Measurements from ENCODE around the gene MCF2. TPM values are rescaled to one million over a fixed set of nuclear protein-coding genes. Genes with fewer than 3 reads are reported as not detected.

Gene MCF2
- total RNA-seq, 1 donor from 2014 or later: 0.27 TPM

DNA sequence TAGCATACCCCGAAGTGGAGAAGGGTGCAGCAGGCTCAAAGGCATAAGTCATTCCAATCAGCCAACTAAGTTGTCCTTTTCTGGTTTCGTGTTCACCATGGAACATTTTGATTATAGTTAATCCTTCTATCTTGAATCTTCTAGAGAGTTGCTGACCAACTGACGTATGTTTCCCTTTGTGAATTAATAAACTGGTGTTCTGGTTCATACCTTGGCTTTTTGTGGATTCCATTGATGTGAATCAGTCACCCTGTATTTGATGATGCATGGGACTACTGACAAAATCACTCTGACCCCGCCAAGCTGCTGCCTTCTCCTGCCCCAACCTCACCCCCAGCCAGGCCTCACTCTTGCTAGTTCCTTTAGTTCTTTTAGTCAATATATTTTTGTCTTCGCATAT is 144.7 kb downstream of the MCF2 start:
- H3K27me3 ChIP-seq (ENCODE audit: insufficient read depth, low read length): no peaks in the 10 kb centered on the region
- FAIRE-seq (no peak), DNase-seq (ENCODE audit: low read depth) (peak; percentile 63)
- no peaks in the 10 kb centered on the region for H3K79me2 ChIP-seq (ENCODE audit: insufficient read depth, low read length)
- H2AFZ ChIP-seq (ENCODE audit: low read depth, low read length): no peak overlapping the region
- no peak overlapping the region for H3K4me2 ChIP-seq (ENCODE audit: low read length)
- Mint-ChIP-seq H3K9me3 (ENCODE audit: unreplicated experiment) (no peaks in the 10 kb centered on the region), H3K27ac (ENCODE audit: unreplicated experiment) (no peak overlapping the region), H3K36me3 (ENCODE audit: low read depth, unreplicated experiment) (no peaks in the 10 kb centered on the region), H3K27me3 (ENCODE audit: low read depth, unreplicated experiment) (no peaks in the 10 kb centered on the region), H3K4me3 (ENCODE audit: unreplicated experiment) (no peak overlapping the region), H3K4me1 (ENCODE audit: low read depth, unreplicated experiment) (no peaks in the 10 kb centered on the region)
- no peak overlapping the region for H3K9ac ChIP-seq (ENCODE audit: low read length)
- TF ChIP-seq, protein P1, sequence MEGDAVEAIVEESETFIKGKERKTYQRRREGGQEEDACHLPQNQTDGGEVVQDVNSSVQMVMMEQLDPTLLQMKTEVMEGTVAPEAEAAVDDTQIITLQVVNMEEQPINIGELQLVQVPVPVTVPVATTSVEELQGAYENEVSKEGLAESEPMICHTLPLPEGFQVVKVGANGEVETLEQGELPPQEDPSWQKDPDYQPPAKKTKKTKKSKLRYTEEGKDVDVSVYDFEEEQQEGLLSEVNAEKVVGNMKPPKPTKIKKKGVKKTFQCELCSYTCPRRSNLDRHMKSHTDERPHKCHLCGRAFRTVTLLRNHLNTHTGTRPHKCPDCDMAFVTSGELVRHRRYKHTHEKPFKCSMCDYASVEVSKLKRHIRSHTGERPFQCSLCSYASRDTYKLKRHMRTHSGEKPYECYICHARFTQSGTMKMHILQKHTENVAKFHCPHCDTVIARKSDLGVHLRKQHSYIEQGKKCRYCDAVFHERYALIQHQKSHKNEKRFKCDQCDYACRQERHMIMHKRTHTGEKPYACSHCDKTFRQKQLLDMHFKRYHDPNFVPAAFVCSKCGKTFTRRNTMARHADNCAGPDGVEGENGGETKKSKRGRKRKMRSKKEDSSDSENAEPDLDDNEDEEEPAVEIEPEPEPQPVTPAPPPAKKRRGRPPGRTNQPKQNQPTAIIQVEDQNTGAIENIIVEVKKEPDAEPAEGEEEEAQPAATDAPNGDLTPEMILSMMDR (IDR thresholded peaks at IDR 0.05; ENCODE audit: insufficient read depth, low read depth, low read length): no peak
- no peak for TF ChIP-seq EZH2 (IDR thresholded peaks at IDR 0.05; ENCODE audit: insufficient read depth, low read length)
- H3K4me3 ChIP-seq (ENCODE audit: insufficient read depth, low read depth, low read length): no peak overlapping the region
- no peak overlapping the region for H3K27ac ChIP-seq (ENCODE audit: low read depth, low read length)
- H3K9me3 ChIP-seq (ENCODE audit: insufficient read depth, low read depth, low read length): no peaks in the 10 kb centered on the region
- no peaks in the 10 kb centered on the region for H3K36me3 ChIP-seq (ENCODE audit: insufficient read depth, low read length)
- no peaks in the 10 kb centered on the region for H4K20me1 ChIP-seq (ENCODE audit: insufficient read depth, low read length)
- no peaks in the 10 kb centered on the region for H3K4me1 ChIP-seq (ENCODE audit: insufficient read depth, low read length)

DNA sequence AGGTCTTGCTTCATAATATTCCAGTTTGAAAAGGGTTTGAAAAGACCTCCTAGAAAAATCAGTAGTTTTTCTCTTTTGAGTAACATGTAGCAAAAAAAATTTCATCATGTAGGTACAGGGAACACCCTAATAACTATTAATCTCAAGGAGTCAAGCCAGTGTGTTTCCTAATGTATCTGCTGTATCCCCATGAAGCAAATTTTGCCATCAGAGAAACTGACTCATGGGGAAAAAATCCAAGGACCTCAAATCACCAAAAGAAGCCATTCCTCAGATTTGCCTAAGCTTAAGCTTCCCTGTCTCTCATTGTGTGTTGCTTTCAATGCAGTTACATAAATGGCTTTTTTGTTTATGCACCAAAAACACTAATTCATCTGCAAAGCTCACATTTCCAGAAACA is 147.7 kb downstream of the MCF2 start:
- Mint-ChIP-seq H3K4me1 (ENCODE audit: low read depth, unreplicated experiment) (no peaks in the 10 kb centered on the region), H3K27me3 (ENCODE audit: low read depth, unreplicated experiment) (no peaks in the 10 kb centered on the region), H3K4me3 (ENCODE audit: unreplicated experiment) (no peak overlapping the region), H3K27ac (ENCODE audit: unreplicated experiment) (no peak overlapping the region), H3K36me3 (ENCODE audit: low read depth, unreplicated experiment) (no peaks in the 10 kb centered on the region), H3K9me3 (ENCODE audit: unreplicated experiment) (no peaks in the 10 kb centered on the region)
- no peak overlapping the region for H2AFZ ChIP-seq (ENCODE audit: low read depth, low read length)
- peak; percentile 53 for DNase-seq (ENCODE audit: low read depth)
- no peak overlapping the region for H3K27ac ChIP-seq (ENCODE audit: low read depth, low read length)
- H3K4me1 ChIP-seq (ENCODE audit: insufficient read depth, low read length): no peaks in the 10 kb centered on the region
- no peaks in the 10 kb centered on the region for H3K36me3 ChIP-seq (ENCODE audit: insufficient read depth, low read length)
- H3K4me3 ChIP-seq (ENCODE audit: insufficient read depth, low read depth, low read length): no peak overlapping the region
- no peaks in the 10 kb centered on the region for H3K9me3 ChIP-seq (ENCODE audit: insufficient read depth, low read depth, low read length)
- no peak overlapping the region for H3K4me2 ChIP-seq (ENCODE audit: low read length)
- TF ChIP-seq, protein P1 (IDR thresholded peaks at IDR 0.05; ENCODE audit: insufficient read depth, low read depth, low read length): no peak
- no peak for TF ChIP-seq EZH2 (IDR thresholded peaks at IDR 0.05; ENCODE audit: insufficient read depth, low read length)
- peak; percentile 99 for FAIRE-seq
- H4K20me1 ChIP-seq (ENCODE audit: insufficient read depth, low read length): no peaks in the 10 kb centered on the region
- H3K27me3 ChIP-seq (ENCODE audit: insufficient read depth, low read length): no peaks in the 10 kb centered on the region
- no peak overlapping the region for H3K9ac ChIP-seq (ENCODE audit: low read length)
- no peaks in the 10 kb centered on the region for H3K79me2 ChIP-seq (ENCODE audit: insufficient read depth, low read length)

DNA sequence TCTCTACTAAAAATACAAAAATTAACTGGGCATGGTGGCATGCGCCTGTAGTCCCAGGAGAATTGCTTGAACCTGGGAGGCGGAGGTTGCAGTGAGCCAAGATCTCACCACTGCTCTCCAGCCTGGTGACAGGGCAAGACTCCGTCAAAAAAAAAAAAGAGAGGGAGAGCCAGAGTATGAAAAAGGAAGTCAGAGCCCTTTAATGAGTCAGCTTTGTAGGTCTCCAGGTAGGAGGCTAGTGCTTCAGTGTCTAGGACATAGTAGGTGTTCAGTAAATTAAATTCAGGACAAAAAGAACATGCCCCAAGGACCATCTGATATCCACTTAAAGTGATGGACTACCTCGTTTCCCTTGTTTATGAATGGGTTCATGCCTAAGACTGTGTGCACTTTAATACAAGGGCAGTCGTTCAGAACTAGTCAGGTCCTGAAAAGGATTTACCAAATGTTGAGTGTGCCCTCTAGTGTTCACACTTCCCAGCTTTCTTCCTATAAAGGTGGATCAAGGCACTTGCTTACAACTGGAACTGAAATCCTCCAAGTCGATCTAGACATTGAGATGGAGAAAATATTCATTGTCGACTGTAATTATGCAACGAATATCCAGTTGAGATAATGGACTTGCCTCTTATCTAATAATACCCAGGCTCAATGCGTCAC is 148.5 kb downstream of the MCF2 start:
- no peak overlapping the region for H2AFZ ChIP-seq (ENCODE audit: low read depth, low read length)
- no peaks in the 10 kb centered on the region for H3K9me3 Mint-ChIP-seq (ENCODE audit: unreplicated experiment)
- H3K4me3 ChIP-seq (ENCODE audit: insufficient read depth, low read depth, low read length): no peak overlapping the region
- DNase-seq (ENCODE audit: low read depth) (peak; percentile 34), FAIRE-seq (peak; percentile 100)
- no peaks in the 10 kb centered on the region for H3K9me3 ChIP-seq (ENCODE audit: insufficient read depth, low read depth, low read length)
- H3K27me3 Mint-ChIP-seq (ENCODE audit: low read depth, unreplicated experiment): peaks cover 3% of the 10 kb centered on the region
- no peaks in the 10 kb centered on the region for H3K27me3 ChIP-seq (ENCODE audit: insufficient read depth, low read length)
- no peaks in the 10 kb centered on the region for H3K4me1 ChIP-seq (ENCODE audit: insufficient read depth, low read length)
- H3K27ac ChIP-seq (ENCODE audit: low read depth, low read length): no peak overlapping the region
- H4K20me1 ChIP-seq (ENCODE audit: insufficient read depth, low read length): no peaks in the 10 kb centered on the region
- no peak overlapping the region for H3K4me3 Mint-ChIP-seq (ENCODE audit: unreplicated experiment)
- no peaks in the 10 kb centered on the region for H3K79me2 ChIP-seq (ENCODE audit: insufficient read depth, low read length)
- H3K4me2 ChIP-seq (ENCODE audit: low read length): no peak overlapping the region
- H3K36me3 ChIP-seq (ENCODE audit: insufficient read depth, low read length): no peaks in the 10 kb centered on the region
- TF ChIP-seq EZH2 (IDR thresholded peaks at IDR 0.05; ENCODE audit: insufficient read depth, low read length): no peak
- TF ChIP-seq, protein P1 (IDR thresholded peaks at IDR 0.05; ENCODE audit: insufficient read depth, low read depth, low read length): peak; percentile 49
- H3K36me3 Mint-ChIP-seq (ENCODE audit: low read depth, unreplicated experiment): no peaks in the 10 kb centered on the region
- no peak overlapping the region for H3K27ac Mint-ChIP-seq (ENCODE audit: unreplicated experiment)
- no peaks in the 10 kb centered on the region for H3K4me1 Mint-ChIP-seq (ENCODE audit: low read depth, unreplicated experiment)
- no peak overlapping the region for H3K9ac ChIP-seq (ENCODE audit: low read length)

Data from astrocyte (in vitro differentiated cells and primary cell).